Hepatocyte (in vitro differentiated cells): Measurements from ENCODE around the gene RCL1. TPM values are rescaled to one million over a fixed set of nuclear protein-coding genes. Genes with fewer than 3 reads are reported as not detected.

ENCODE experiments used
- DNase-seq: peaks from one replicate; pipeline ENCODE4 v3.0.0-alpha.2; 2016; ENCODE audit warnings: low spot score
- H2AFZ ChIP-seq: fragments of 200-600 bp; sonication (generic); 2 replicates; pipeline ENCODE4 v1.6.0; 2016; ENCODE audit warnings: antibody characterized with exemption, mild to moderate bottlenecking
- H3K27ac ChIP-seq: fragments of 200-600 bp; sonication (generic); 2 replicates; pipeline ENCODE4 v1.5.1; 2016; ENCODE audit warnings: mild to moderate bottlenecking
- H3K27me3 ChIP-seq: fragments of 200-600 bp; sonication (generic); 2 replicates; pipeline ENCODE4 v1.6.1; 2016
- H3K36me3 ChIP-seq: fragments of 200-600 bp; sonication (generic); replicated peaks from 2 replicates; pipeline ENCODE4 v1.5.1; 2016; ENCODE audit warnings: low read depth; ENCODE audit not compliant: insufficient read depth
- H3K4me1 ChIP-seq: fragments of 200-600 bp; sonication (generic); 2 replicates; pipeline ENCODE4 v1.5.1; 2016; ENCODE audit warnings: mild to moderate bottlenecking, moderate library complexity; ENCODE audit not compliant: insufficient read depth
- H3K4me2 ChIP-seq: fragments of 200-600 bp; sonication (generic); 2 replicates; pipeline ENCODE4 v1.6.0; 2016
- H3K4me3 ChIP-seq: fragments of 200-600 bp; sonication (generic); 2 replicates; pipeline ENCODE4 v1.5.1; 2016; ENCODE audit warnings: mild to moderate bottlenecking
- H3K79me2 ChIP-seq: fragments of 200-600 bp; sonication (generic); 2 replicates; pipeline ENCODE4 v1.6.0; 2017; ENCODE audit warnings: mild to moderate bottlenecking
- H3K9me2 ChIP-seq: fragments of 200-600 bp; sonication (generic); replicated peaks from 2 replicates; pipeline ENCODE4 v1.6.0; 2017; ENCODE audit warnings: mild to moderate bottlenecking; ENCODE audit not compliant: insufficient read depth
- H3K9me3 ChIP-seq: fragments of 200-600 bp; sonication (generic); 2 replicates; pipeline ENCODE4 v1.5.1; 2016; ENCODE audit warnings: low read depth, mild to moderate bottlenecking
- H4K20me1 ChIP-seq: fragments of 200-600 bp; sonication (generic); 2 replicates; pipeline ENCODE4 v1.6.0; 2016; ENCODE audit warnings: mild to moderate bottlenecking; ENCODE audit not compliant: insufficient read depth, poor library complexity, severe bottlenecking
- EZH2 ChIP-seq: fragments of 200-600 bp; sonication (generic); IDR thresholded peaks from 2 replicates; pipeline ENCODE4 v1.6.1; 2016; ENCODE audit warnings: antibody characterized with exemption, mild to moderate bottlenecking, borderline replicate concordance
- EZH2phosphoT487 ChIP-seq: fragments of 200-600 bp; sonication (generic); IDR thresholded peaks from one replicate; pipeline ENCODE4 v1.6.1; 2018; ENCODE audit warnings: antibody characterized with exemption, mild to moderate bottlenecking, low read depth, moderate library complexity; ENCODE audit not compliant: unreplicated experiment, severe bottlenecking
- WGBS: methylation state at CpG from one replicate; pipeline ENCODE4 v1.1.6; 2016; ENCODE audit warnings: low lambda C conversion rate; ENCODE audit errors: missing lambda C conversion rate; 5-methylcytosine and 5-hydroxymethylcytosine counted together
- polyA plus RNA-seq: library from polyadenylated mRNA; unstranded; fragments of >200 nt; fragmentation: Nextera tagmentation; extraction: Ambion mirVana; gene quantifications from 2 replicates; pipeline ENCODE4 v1.2.1, GENCODE V29; 2016
- total RNA-seq: library from RNA; depleted of rRNA; stranded (reverse); fragments of >200 nt; gene quantifications from 2 replicates; pipeline ENCODE4 v1.2.3, GENCODE V29; 2014
- TF ChIP-seq, protein P1 (sequence below): fragments of 200-600 bp; sonication (generic); IDR thresholded peaks from 2 replicates; pipeline ENCODE4 v1.5.1; 2016; ENCODE audit warnings: antibody characterized with exemption, mild to moderate bottlenecking; ENCODE audit not compliant: poor library complexity

RCL1 gene
- total and polyA plus RNA-seq, 2 experiments from 2014 or later, result 25.6 to 30.1 TPM

GRCh38 chr9:4796988-4797853, 4.5 kb downstream of the RCL1 start:
- peak; percentile 32 for DNase-seq

GRCh38 chr9:4797854-4798150, 5.1 kb downstream of the RCL1 start:
- H3K27ac ChIP-seq, result no peak overlapping the region
- no peak overlapping the region for H3K4me2 ChIP-seq
- H3K27me3 ChIP-seq, result no peaks in the 10 kb centered on the region
- no peak for TF ChIP-seq EZH2phosphoT487
- TF ChIP-seq EZH2, result no peak
- TF ChIP-seq, protein P1, sequence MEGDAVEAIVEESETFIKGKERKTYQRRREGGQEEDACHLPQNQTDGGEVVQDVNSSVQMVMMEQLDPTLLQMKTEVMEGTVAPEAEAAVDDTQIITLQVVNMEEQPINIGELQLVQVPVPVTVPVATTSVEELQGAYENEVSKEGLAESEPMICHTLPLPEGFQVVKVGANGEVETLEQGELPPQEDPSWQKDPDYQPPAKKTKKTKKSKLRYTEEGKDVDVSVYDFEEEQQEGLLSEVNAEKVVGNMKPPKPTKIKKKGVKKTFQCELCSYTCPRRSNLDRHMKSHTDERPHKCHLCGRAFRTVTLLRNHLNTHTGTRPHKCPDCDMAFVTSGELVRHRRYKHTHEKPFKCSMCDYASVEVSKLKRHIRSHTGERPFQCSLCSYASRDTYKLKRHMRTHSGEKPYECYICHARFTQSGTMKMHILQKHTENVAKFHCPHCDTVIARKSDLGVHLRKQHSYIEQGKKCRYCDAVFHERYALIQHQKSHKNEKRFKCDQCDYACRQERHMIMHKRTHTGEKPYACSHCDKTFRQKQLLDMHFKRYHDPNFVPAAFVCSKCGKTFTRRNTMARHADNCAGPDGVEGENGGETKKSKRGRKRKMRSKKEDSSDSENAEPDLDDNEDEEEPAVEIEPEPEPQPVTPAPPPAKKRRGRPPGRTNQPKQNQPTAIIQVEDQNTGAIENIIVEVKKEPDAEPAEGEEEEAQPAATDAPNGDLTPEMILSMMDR, result no peak
- peaks cover 11% of the 10 kb centered on the region for H3K4me1 ChIP-seq
- 61% methylated on average over 4 of the region's 4 CpGs for WGBS
- no peaks in the 10 kb centered on the region for H3K36me3 ChIP-seq
- H3K79me2 ChIP-seq, result peaks cover 92% of the 10 kb centered on the region
- H2AFZ ChIP-seq, result no peak overlapping the region
- H4K20me1 ChIP-seq, result peaks cover 3% of the 10 kb centered on the region
- no peaks in the 10 kb centered on the region for H3K9me2 ChIP-seq
- no peak overlapping the region for H3K4me3 ChIP-seq
- no peak for DNase-seq
- H3K9me3 ChIP-seq, result no peaks in the 10 kb centered on the region

More at GRCh38 chr9:4796988-4797853, 4.5 kb downstream of the RCL1 start:
- H3K9me3 ChIP-seq, result no peaks in the 10 kb centered on the region
- H3K4me3 ChIP-seq, result no peak overlapping the region
- TF ChIP-seq, protein P1, result peak; percentile 57
- TF ChIP-seq EZH2, result no peak
- peaks cover 3% of the 10 kb centered on the region for H4K20me1 ChIP-seq
- H3K36me3 ChIP-seq, result no peaks in the 10 kb centered on the region
- 91% methylated on average over 4 of the region's 4 CpGs for WGBS
- peaks cover 11% of the 10 kb centered on the region for H3K4me1 ChIP-seq
- H3K27ac ChIP-seq, result no peak overlapping the region
- no peaks in the 10 kb centered on the region for H3K27me3 ChIP-seq
- peaks cover 86% of the 10 kb centered on the region for H3K79me2 ChIP-seq
- H2AFZ ChIP-seq, result no peak overlapping the region
- H3K9me2 ChIP-seq, result no peaks in the 10 kb centered on the region
- H3K4me2 ChIP-seq, result no peak overlapping the region

- Histone ChIP-seq H3K27me3 (no peaks in the 10 kb centered on the region), H3K9me2 (no peaks in the 10 kb centered on the region), H3K4me2 (no peak overlapping the region), H4K20me1 (peaks cover 3% of the 10 kb centered on the region), H3K36me3 (no peaks in the 10 kb centered on the region), H3K9me3 (no peaks in the 10 kb centered on the region), H3K27ac (no peak overlapping the region), H3K4me1 (peaks cover 11% of the 10 kb centered on the region), H3K79me2 (peaks cover 98% of the 10 kb centered on the region), H3K4me3 (no peak overlapping the region), H2AFZ (no peak overlapping the region)
- DNase-seq, result no peak
- 98% methylated on average over 2 of the region's 2 CpGs for WGBS
- no peak for TF ChIP-seq EZH2
- TF ChIP-seq, protein P1, result no peak
- no peak for TF ChIP-seq EZH2phosphoT487
These were observed 5.7 kb downstream of the RCL1 start for GRCh38 chr9:4798281-4799032.
